Middle frontal gyrus (tissue), 1 donor: Measurements from ENCODE around the gene CERS3.

Experiments used
- DNase-seq: peaks from one replicate; pipeline ENCODE4 v3.0.0-alpha.2; 2015; ENCODE audit warnings: low spot score; ENCODE audit errors: extremely low spot score

The CERS3 gene

DNA sequence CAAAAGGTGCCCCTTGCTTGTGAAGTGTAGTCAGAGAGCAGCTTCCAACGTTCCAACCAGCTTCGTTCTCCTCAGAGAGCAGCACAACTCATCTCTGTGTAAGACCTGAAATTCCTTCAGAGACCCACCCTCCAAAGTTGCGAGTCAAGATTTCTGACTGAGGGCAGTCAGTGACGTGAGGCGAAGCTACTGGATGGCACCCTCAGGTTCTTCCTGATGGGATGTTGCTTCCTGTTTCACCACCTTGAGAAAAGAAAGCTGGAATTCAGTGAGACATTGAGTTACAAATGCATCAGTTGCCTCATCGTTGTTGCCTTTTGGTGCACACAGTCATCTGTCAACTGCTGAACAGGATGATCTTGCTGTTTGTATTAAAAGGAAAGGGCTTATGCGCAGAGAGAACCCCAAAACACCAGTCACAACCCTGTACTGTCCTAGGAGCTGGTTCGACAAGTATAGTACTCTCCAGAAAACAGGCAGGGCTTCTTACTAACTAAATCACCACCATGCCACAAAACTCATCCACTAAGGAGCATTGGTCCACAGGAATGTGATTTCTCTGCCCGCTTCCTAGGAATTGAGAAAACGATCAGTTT, at the start of gene CERS3:
TSS of gene CERS3 (minus strand) at position 118 of the 596 bp plus-strand sequence. CDS start 27,101 bp downstream, outside the sequence.
- no peak for DNase-seq

DNA sequence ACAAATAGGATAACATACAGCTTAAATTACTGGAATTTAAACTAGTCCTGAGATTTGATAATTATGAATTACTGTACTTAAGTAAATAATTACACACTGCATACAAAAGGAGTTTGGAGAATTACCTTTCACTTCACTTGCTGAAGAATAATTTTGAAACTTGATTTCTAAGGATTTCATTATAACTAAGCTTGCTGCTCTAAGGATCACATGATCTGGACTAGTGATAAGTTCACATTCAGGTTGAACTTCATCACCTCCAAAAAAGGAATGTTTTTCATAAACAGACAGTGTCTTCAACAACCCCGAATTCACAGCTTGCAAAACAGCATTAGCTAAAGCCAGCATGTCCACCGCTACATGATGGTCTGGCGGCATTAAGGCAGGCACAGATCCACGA, 44.8 kb upstream of the CERS3 start:
- no peak for DNase-seq

DNA sequence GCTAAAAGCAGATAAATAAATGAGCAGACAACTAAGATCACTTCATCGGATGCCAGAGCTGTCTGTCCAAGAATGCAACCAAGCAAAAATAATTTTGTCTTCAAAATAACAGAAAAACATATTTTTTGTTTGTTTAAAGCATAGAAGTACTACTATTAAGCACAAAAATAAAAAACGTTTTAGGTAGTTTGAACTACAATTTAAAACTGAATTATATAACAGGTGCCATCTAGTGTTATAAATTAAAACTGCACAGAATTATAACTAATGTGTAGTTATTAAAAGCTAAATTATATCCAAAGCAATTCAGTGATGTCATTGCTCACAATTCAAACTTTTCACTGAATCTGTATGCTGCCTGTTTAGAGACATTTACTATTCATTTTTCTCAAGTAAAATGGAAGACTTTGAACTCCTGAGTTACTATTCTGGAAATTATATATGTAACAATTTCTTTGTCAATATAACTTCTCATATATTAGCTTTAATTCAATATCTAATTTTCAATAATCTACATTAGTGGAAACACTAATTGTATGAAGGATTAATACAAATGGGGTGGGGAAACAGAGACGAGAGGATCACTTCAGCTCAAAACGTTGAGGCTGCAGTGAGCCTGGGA, 43.7 kb upstream of the CERS3 start:
- DNase-seq = peak; percentile 13

DNA sequence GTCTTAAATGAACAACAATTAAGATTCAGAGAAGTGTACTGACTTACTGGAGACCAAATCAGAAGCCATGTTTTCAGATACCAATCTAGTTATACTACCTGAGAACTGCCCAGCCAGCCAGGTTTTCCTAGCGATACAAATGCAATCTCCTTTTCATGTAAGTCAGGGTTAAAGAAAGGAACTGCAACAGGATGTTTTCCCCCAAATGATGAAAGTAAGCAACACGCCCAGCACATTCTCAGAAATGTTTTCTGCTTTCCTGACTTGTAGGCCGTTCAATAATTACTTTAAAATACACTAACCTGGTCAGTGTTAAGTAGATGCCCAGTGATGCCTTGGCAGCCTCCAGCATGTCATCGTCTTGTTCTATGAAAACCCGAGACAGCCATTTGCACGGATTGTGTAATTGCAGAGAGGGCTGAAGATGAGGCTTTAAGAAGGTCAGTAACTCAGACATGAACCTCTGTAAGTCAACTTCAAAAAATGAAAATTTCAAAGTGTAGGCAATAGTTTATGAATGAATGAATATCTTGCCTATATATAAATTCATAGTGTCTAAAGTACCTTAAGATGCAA, 42.9 kb upstream of the CERS3 start:
- DNase-seq = no peak

DNA sequence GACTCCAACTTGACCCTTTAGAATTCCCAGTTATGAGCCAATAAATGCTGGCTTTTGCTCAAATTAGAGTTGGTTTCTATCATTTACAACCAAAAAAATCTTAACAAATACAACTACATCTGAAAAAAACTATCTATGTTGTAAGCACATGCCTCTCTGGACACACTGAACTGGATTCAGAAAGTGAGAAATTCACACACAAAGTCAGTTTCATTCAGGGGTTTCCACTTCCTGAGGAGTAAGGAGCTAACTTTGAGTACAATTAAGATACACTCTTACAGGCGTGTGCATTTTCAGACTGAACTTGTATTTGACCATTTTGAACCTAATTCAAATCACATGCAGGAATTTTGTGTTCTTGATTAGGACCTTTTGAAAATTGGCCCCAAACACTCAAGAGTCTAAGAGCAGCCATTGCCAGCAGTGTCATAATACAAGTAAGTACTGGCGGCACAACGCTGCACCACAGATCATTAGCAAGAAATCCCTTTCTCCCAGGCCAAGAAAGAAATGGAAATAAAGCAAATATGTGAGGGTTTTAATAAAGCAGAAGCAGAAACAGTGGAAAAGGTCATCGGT, 42.1 kb upstream of the CERS3 start:
- no peak for DNase-seq

DNA sequence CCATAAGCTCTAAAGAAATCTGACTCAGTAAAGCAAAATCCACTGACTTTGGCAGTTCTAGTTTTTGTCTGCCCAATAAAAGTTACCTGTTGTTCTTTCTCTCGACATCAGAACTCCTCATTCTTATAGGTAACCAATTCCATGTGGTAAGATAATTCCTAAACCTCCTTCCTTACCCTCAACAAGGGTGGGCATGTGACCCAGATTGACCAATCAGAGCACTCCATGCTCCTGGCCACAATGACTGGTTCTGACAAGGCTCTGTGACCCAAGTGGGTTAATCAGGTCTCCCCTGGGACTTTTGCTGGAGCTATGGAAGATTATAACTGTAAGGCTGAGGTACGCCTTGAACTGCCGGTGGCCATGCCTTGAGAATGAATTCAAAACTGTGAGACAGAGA, 41.5 kb upstream of the CERS3 start:
- DNase-seq = no peak

DNA sequence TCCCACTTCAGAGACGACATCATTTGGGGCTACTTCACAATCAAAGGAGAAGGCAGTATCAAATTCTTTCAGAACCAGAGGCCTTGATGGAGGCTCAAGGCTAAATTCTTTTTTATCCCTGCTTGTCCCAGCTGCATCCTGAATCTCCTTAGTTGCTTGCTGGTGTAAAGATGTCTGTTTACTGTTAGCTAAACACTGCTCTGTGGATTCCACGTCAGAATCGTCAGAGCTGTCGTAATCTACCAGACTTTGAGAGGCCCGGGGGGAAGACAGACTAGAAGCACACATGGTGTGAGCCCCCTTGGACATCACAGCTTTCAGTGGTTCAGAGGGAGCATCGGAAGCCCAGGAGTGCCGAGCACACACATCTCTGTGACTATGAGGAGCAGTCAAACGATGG, 40.6 kb upstream of the CERS3 start:
- no peak for DNase-seq

DNA sequence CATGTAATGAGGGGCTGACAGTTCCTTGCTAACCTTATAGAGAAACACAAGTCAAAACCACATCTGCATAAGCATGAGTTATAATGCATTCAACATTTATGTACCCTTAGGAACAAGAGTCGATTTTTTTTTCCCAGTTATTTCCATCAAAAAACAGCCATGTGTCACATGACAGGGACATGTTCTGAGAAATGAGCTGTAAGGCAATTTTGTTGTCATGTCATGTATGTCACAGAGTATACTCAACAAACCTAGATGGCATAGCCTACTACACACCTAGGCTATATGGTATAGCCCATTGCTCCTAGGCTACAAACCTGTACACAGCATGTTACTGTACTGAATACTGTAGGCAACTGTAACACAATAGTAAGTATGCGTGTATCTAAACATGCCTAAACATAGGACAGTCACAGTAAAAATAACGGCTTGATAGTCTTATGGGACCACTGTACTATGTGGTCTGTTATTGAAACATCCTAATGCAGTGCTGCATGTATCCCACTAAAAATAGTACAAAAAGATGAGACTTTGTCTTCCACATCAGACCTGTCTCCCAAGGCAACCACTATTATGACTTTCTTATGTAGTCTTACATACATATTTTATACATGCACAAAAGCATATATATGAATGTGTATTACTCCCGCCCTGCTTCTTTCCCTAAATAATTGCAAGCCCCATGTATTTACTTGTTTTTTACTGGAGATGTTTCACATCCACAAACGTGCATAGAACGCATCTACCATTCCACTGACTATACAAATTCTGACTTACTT, 38.3 kb upstream of the CERS3 start:
- DNase-seq = no peak

DNA sequence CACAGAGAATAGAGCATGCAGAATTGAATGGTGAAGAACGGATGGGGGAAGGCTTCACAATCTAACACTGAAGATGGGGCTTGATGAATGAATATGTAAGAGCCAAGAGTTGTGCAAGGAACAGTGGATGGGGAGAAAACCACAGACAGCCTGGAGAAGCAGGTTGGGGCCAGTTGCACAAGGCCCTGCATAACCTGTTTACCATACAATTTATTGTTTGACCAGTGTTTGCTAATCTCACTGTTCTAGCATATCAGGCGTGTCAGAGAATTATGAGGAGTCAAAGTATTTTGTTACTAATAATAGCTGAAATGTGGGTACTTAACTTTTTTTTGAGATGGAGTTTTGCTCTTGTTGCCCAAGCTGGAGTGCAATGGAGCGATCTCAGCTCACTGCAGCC, 36.8 kb upstream of the CERS3 start:
- DNase-seq = no peak

DNA sequence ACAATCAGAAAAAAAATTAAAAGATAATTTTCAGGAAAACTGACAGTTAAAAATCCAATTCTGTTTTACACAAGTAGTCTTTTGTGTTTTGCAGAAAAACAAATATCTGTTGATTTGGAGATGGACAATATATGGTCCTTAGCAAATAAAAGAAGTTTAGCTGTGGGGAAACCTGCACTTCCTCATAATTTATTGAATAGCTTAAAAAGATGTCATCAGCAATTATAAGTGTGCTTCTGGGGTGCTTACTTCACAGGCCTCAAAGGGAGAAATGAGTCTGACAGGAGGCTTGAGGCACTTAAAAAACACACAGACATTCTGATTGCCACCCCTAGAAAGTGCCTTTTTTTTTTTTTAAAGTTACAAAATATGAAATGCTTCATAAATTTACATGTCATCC, 31.6 kb upstream of the CERS3 start:
- DNase-seq = no peak

DNA sequence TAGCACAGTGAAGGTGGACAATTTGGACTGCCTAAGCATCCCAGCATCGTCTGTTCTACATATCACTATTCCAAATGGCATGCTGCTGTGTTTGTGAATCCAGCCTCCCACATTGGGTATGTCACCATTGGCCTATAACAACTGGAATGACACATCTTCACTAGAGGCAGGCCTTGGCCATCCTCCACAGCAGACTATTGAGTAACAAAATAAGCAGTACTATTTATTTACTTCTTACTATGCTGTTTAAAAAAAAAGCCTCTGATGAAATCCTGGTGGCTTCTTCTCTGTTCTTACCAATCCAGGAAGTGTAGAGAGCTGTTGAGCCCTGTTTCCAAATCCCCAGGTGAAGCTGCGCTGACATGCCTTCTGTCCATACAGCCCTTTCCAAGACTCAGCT, 30.6 kb upstream of the CERS3 start:
- DNase-seq = no peak

DNA sequence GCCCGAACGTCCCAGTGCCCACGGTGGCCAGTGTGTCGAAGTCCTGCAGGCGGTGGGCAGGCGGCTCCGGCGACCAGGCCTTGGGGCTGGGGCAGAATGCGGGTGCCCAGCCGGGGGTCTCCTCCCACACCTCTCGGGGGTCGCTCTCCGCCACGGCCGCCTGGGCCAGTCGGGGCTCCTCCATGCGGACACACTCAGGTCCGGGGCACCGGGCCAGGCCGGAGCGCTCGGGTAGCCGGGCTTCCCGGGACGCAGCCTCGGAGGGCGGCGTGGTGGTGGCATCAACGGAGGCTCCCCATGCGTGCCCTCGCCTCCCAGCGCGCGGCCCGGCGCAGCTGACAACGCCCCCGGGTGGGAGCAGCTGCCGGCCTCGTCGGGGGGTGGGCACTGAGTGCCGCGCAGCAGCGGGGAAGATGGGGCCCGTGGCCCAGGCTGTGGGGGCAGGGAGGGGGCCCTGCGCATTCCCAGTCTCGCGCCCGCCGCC, 30.1 kb upstream of the CERS3 start:
- no peak for DNase-seq

DNA sequence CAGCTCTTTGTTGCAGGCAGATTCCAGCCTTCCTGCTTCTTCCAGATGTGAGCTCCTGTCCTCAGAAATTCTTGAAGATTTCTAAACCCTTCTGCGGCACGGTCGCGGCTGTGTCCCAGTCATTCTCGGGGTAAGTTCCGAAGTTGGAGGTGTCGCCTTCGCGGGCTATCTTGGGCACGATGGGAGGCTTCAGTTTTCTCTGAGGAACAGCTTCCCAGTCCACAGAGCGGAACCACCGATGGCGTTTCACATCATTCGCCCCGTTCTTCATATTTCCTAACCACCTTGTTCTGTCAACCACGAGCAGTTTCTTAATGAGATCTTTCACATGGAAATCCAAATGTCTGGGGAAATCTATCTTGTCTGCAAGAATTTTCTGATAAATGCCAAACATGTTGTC, 24.7 kb upstream of the CERS3 start:
- DNase-seq = no peak

DNA sequence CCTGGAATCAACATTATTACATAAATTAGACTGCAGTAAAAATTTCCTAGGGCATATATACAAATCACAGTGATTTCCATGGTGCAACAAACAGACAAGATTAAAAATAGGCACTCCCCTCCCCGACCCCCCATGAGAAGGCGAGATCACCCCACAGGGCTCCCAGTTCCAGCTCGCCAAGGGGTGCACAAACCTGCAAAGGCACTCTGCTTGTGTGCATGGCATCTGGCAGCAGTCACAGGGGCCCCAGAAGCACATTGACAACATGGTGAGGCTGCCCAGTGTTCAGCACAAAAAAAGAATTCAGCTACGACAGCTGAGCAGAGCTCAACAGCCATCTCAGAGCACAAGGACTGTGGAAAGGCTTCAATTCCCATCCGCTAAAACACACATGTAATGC, 19.2 kb upstream of the CERS3 start:
- DNase-seq = no peak

DNA sequence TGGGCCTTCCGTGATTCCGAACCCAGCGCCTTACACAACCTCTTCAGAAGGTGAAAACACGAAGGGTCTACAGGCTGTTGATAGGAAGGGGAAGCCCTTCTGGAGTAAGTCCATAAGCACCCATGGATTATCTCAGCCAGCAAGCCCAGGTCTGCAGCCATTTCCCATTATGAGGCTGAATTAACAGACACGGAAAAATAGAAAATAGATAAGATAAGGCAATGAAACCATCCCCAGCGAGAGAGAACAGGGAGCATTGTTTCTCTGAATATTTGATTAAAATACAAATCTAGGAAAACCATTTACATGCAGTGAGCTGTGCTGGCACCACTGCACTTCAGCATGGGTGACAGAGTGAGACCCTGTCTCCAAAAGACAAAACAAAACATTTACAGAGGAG, 16.2 kb upstream of the CERS3 start:
- no peak for DNase-seq

DNA sequence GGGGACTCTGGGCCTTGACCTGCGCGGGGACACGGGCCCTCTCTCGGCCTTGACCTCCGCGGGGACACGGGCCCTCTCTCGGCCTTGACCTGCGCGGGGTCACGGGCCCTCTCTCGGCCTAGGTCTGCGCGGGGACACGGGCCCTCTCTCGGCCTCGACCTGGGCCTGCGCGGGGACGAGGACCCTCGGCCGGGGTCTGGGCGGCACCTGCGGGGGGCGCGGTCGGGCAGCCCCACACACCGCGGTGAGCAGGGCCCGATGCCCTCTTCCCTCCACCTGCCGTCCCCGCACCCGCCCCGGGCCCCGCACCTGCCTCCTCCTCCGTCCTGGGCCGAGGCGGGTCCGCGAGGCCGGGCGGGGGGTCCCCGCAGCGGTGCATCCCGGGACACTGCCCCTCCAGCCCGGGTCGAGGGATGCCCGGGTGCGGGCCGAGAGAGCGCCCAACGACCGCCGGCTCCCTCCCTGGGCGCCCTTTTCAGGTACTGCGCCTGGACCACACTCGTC, 15.6 kb upstream of the CERS3 start:
- no peak for DNase-seq

DNA sequence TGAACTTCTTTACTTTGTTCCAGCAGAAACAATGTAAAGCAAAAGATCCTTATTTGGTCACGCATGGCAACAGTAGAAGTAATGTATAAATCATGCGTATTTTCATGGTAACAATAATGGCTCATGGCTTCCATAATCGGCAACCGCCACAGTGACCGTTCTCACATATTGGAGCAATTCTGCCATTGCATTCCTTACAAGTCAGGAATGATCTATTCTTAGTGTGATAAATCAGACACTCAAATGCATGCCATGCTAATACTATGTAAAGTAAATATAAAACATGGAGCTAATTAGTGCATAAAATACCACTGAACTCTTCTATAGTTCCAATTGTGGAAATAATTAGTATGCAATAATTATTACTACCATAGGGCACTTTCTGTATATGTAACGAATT, 13.5 kb upstream of the CERS3 start:
- no peak for DNase-seq

DNA sequence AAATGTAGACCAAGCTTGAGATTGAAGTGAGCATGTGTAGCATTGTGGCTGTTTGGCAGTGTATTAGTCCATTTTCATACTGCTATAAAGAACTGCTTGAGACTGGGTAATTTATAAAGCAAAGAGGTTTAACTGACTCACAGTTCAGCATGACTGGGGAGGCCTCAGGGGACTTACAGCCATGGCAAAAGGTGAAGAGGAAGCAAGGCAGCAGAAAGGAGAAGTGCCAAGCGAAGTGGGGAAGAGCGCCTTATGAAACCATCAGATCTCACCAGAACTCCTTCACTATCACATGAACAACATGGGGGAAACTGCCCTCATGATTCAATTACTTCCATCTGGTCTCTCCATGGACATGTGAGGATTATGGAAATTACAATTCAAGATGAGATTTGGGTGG, 8.6 kb upstream of the CERS3 start:
- DNase-seq = no peak

DNA sequence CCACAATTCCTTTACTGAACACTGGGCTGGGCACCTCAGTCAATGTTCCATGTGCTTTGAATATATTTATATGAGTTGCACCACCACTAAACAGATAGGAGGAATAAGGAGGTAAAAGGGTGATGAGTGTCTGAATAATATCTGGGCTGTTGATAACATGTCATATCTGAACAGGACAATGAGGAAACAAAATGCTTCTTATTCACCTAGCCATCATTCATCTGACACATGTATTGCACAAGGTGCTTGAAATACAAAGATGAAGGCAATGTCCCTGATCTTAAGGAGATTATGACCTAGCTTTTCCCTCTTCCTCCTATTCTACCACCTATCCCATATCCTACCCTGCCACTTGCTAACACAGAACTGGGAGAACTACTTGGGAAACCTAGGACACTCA, 8.0 kb upstream of the CERS3 start:
- no peak for DNase-seq

DNA sequence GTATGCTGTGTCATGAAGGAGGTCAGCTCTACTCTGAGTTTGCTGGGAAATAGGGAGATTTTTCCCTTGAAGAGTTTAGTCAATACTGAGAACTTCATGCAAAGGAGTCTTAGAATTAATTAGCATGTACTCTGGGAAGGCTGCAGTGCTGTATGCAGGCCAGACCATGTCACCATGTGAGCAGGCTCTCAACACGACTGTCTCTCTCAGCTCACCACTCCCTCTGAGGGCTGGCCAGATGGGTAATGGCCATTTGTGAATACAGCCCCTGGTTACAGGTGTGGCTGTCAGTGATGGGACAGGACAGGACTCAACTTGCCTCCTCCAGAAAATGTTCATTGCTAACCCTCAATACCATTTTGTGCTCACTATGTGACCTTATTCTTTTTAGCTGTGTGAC, 5.1 kb upstream of the CERS3 start:
- no peak for DNase-seq

DNA sequence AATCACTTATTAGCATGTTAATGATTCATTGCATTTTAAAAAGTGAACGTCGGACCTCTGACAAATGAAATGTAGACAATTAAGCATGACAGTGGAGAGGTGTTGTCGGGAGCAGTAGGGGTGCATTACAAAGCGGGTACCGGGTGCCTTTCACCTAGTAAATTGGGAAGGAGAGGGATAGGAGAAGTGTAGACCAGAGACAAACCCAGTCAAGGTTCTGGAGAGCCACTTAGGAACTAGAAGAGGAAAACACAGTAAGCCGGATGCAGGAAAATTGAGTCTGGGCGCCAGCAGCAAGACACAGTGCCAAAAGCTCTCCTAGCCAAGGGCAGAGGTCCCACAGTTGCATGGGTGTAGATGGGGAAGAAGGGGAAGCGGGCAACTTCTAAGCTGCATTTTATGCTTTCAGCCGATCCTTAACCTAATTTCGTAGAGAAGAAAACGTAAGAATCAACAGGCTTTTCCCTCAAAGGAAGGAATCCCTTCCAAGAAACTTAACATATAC, 3.1 kb upstream of the CERS3 start:
- DNase-seq = no peak

DNA sequence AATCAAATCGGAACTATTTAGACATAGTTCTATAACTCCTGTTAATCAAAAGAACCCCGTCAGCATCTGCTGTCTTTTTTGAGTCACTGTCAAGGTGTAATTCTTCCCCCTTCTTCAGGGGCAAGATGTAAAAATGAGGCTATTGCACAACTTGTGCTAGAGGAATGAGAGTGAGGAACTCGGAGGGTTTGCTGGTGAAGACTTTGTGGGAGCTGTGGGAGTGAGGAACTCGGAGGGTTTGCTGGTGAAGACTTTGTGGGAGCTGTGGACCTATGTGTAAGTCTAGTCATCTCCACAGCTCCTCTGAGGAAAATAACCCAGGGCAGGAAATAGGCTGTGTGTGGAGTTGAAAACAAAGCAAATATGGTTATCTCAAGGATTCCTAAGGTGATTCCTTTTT, 2.5 kb upstream of the CERS3 start:
- no peak for DNase-seq
